HepG2 (cell line): Measurements from ENCODE around the gene SMCO4. TPM values are rescaled to one million over a fixed set of nuclear protein-coding genes. Genes with fewer than 3 reads are reported as not detected.

Experiments used
- ATAC-seq: fragments of 200-7000 bp; cut with Tn5 transposase; 3 replicates; pipeline ENCODE4 v1.9.1; 2020; ENCODE audit warnings: mild to moderate bottlenecking, moderate library complexity
- BruUV-seq: library from RNA; stranded (reverse); fragments of 400-500 nt; replicated peaks from 2 replicates; lab custom pipeline; 2021; lab: Mats Ljungman, UMichigan
- CTCF ChIA-PET: fragments of 300-600 bp; formaldehyde crosslinking; extraction: SDS; loops from one replicate; lab custom pipeline; 2021; ENCODE audit warnings: low total read pairs, inconsistent platforms, low intra/inter-chr PET ratio; lab: Yijun Ruan, JAX
- POLR2A ChIA-PET: fragments of 350-600 bp; sonication (Branson Sonifier 250); formaldehyde crosslinking; loops from one replicate; lab custom pipeline; 2020; ENCODE audit warnings: antibody characterized with exemption, inconsistent platforms; lab: Yijun Ruan, JAX
- DNase-seq: peaks from one replicate; pipeline ENCODE4 v3.0.0-alpha.2; 2015; ENCODE audit warnings: low spot score
- FAIRE-seq: peaks from 3 replicates; lab custom pipeline; 2011; peaks lifted over from hg19 to GRCh38; lab: Jason Lieb, UNC
- H2AFZ ChIP-seq: one replicate; pipeline ENCODE4 v1.6.1; 2011; ENCODE audit warnings: low read length, inconsistent platforms
- H3K27ac ChIP-seq: fragments of 300-600 bp; 3 replicates; pipeline ENCODE4 v1.8.0; 2011; ENCODE audit warnings: mixed run types, mild to moderate bottlenecking, mixed read lengths, low read length, inconsistent platforms; ENCODE audit not compliant: insufficient read depth; ENCODE audit errors: extremely low read length
- H3K27me3 ChIP-seq, 2 experiments: fragments of 200-600 bp in 1 of 2; 2 replicates in 1 of 2; 3 replicates in 1 of 2; pipeline versions ENCODE4 v1.6.0 to v1.8.0; 2011; ENCODE audit warnings: low read length in 2 of 2, mild to moderate bottlenecking in 2 of 2, moderate library complexity in 2 of 2, inconsistent platforms in 1 of 2; ENCODE audit not compliant: insufficient read depth in 2 of 2, control insufficient read depth in 1 of 2
- H3K36me3 ChIP-seq, 2 experiments: fragments of 200-600 bp in 1 of 2; replicated peaks in 1 of 2; 2 replicates in 1 of 2; 3 replicates in 1 of 2; pipeline versions ENCODE4 v1.5.1 to v1.8.0; 2011; ENCODE audit warnings: low read length in 2 of 2, inconsistent platforms in 1 of 2; ENCODE audit not compliant: insufficient read depth in 2 of 2, control insufficient read depth in 1 of 2
- H3K4me1 ChIP-seq: 2 replicates; pipeline ENCODE4 v1.5.1; 2012; ENCODE audit warnings: low read length, inconsistent platforms; ENCODE audit not compliant: insufficient read depth
- H3K4me2 ChIP-seq: 2 replicates; pipeline ENCODE4 v1.6.0; 2011; ENCODE audit warnings: low read depth, low read length, inconsistent platforms
- H3K4me3 ChIP-seq, 3 experiments: fragments of 200-600 bp in 1 of 3; sonication (generic), shearing (Covaris generic) in 1 of 3; replicated peaks in 1 of 3; 2 replicates each; pipeline ENCODE4 v1.5.1; 2011 to 2016; ENCODE audit warnings: low read length in 3 of 3, inconsistent platforms in 2 of 3, low read depth in 2 of 3, mild to moderate bottlenecking in 2 of 3, control low read depth in 1 of 3, mixed read lengths in 1 of 3; ENCODE audit not compliant: insufficient read depth in 1 of 3
- H3K79me2 ChIP-seq: one replicate; pipeline ENCODE4 v1.6.1; 2011; ENCODE audit warnings: low read length, inconsistent platforms; ENCODE audit not compliant: insufficient read depth
- H3K9ac ChIP-seq: 2 replicates; pipeline ENCODE4 v1.6.0; 2011; ENCODE audit warnings: mild to moderate bottlenecking, low read depth, low read length, inconsistent platforms; ENCODE audit not compliant: insufficient read depth
- H3K9me3 ChIP-seq: 2 replicates; pipeline ENCODE4 v1.5.1; 2012; ENCODE audit warnings: mild to moderate bottlenecking, low read length
- H4K20me1 ChIP-seq: 2 replicates; pipeline ENCODE4 v1.6.0; 2011; ENCODE audit warnings: inconsistent platforms, mild to moderate bottlenecking, low read length, moderate library complexity; ENCODE audit not compliant: insufficient read depth
- ADNP ChIP-seq: sonication (generic); formaldehyde crosslinking; IDR thresholded peaks from 2 replicates; pipeline ENCODE4 v1.4.0; 2020; ENCODE audit warnings: missing genetic modification reagents
- BHLHE40 ChIP-seq: IDR thresholded peaks from 2 replicates; pipeline ENCODE4 v1.6.1; 2011; ENCODE audit warnings: low read length, improper control_type of control experiment
- FOXO1 ChIP-seq: sonication (generic); formaldehyde crosslinking; IDR thresholded peaks from 2 replicates; pipeline ENCODE4 v1.4.0; 2020; ENCODE audit warnings: missing genetic modification reagents
- HDAC1 ChIP-seq: sonication (generic); formaldehyde crosslinking; IDR thresholded peaks from 2 replicates; pipeline ENCODE4 v1.5.1; 2020; ENCODE audit warnings: mild to moderate bottlenecking, missing genetic modification reagents
- MZF1 ChIP-seq: sonication (generic); formaldehyde crosslinking; IDR thresholded peaks from 2 replicates; pipeline ENCODE4 v1.8.1; 2023; ENCODE audit warnings: mild to moderate bottlenecking, missing genetic modification reagents, borderline replicate concordance
- PATZ1 ChIP-seq: sonication (generic); formaldehyde crosslinking; IDR thresholded peaks from 2 replicates; pipeline ENCODE4 v1.4.0; 2020; ENCODE audit warnings: missing genetic modification reagents
- REST ChIP-seq, 2 experiments: IDR thresholded peaks; 2 replicates each; pipeline ENCODE4 v1.6.1; 2011 to 2012; ENCODE audit warnings: low read length in 2 of 2, borderline replicate concordance in 1 of 2, low read depth in 1 of 2, mild to moderate bottlenecking in 1 of 2, moderate library complexity in 1 of 2
- TAF1 ChIP-seq: sonication (generic); formaldehyde crosslinking; IDR thresholded peaks from 2 replicates; pipeline ENCODE4 v1.4.0; 2020; ENCODE audit warnings: missing genetic modification reagents
- ZNF232 ChIP-seq: sonication (generic); formaldehyde crosslinking; IDR thresholded peaks from 2 replicates; pipeline ENCODE4 v1.4.0; 2020; ENCODE audit warnings: missing genetic modification reagents, borderline replicate concordance
- ZNF24 ChIP-seq: fragments of 450-650 bp; IDR thresholded peaks from 2 replicates; pipeline ENCODE4 v1.6.1; 2017; ENCODE audit warnings: antibody characterized with exemption, mild to moderate bottlenecking
- ZNF282 ChIP-seq: fragments of 450-650 bp; IDR thresholded peaks from 2 replicates; pipeline ENCODE4 v1.6.1; 2018; ENCODE audit not compliant: partially characterized antibody
- ZNF329 ChIP-seq: sonication (generic); formaldehyde crosslinking; IDR thresholded peaks from 2 replicates; pipeline ENCODE4 v1.9.0; 2021; ENCODE audit warnings: low read depth, mild to moderate bottlenecking, missing genetic modification reagents
- ZNF740 ChIP-seq: sonication (generic); formaldehyde crosslinking; IDR thresholded peaks from 2 replicates; pipeline ENCODE4 v1.4.0; 2020; ENCODE audit warnings: missing genetic modification reagents
- ZNF891 ChIP-seq: sonication (generic); formaldehyde crosslinking; IDR thresholded peaks from 2 replicates; pipeline ENCODE4 v1.5.0; 2020; ENCODE audit warnings: mild to moderate bottlenecking, missing genetic modification reagents
- ZSCAN20 ChIP-seq: sonication (generic); formaldehyde crosslinking; IDR thresholded peaks from 2 replicates; pipeline ENCODE4 v1.4.0; 2020; ENCODE audit warnings: missing genetic modification reagents, mild to moderate bottlenecking, borderline replicate concordance
- ZSCAN9 ChIP-seq: IDR thresholded peaks from 2 replicates; pipeline ENCODE4 v1.6.1; 2016; ENCODE audit warnings: borderline replicate concordance
- WGBS: methylation state at CpG from one replicate; pipeline ENCODE4 v1.1.6; 2017; ENCODE audit warnings: low lambda C conversion rate; 5-methylcytosine and 5-hydroxymethylcytosine counted together
- in situ Hi-C: cut with HindIII; loops from 2 replicates; pipeline ENCODE4 v1.10.0; 2017; ENCODE audit warnings: low pct_unique_long_range_greater_than_20kb; ENCODE audit not compliant: extremely low pct_ligation_motif_present
- intact Hi-C: fragments of 100-400 bp; cut with micrococcal nuclease; formaldehyde crosslinking; loops from one replicate; pipeline ENCODE4 v1.10.0; 2022; ENCODE audit not compliant: unreplicated experiment
- polyA plus RNA-seq, 8 experiments: library from polyadenylated mRNA; depleted of rRNA in 3 of 8; stranded (reverse) in 7 of 8; unstranded in 1 of 8; fragments of >200 nt; fragmentation: Illumina TruSeq in 4 of 8; extraction: Trizol in 4 of 8; gene quantifications; 2 replicates each; pipeline versions ENCODE4 v1.2.1 to v1.2.3, GENCODE V29; 2011 to 2016; ENCODE audit warnings: low read depth in 4 of 8, missing spikeins in 1 of 8, mixed read lengths in 1 of 8; ENCODE audit not compliant: insufficient read depth in 1 of 8
- total RNA-seq, 5 experiments: library from RNA; depleted of rRNA; stranded (reverse); fragments of >200 nt; fragmentation: Illumina TruSeq; extraction: Trizol; gene quantifications; 2 replicates each; pipeline ENCODE4 v1.2.3, GENCODE V29; 2016; ENCODE audit warnings: low read depth in 1 of 5
- TF ChIP-seq, protein P1 (sequence below): sonication (generic); formaldehyde crosslinking; IDR thresholded peaks from 2 replicates; pipeline ENCODE4 v1.4.0; 2020; ENCODE audit warnings: mild to moderate bottlenecking, missing genetic modification reagents

Gene SMCO4
- total and polyA plus RNA-seq, 2 of the 13 experiments (the other 11 are each of a cell fraction or from before 2014, with no cell fraction given) = 10.6 to 28.5 TPM

- TF ChIP-seq ZNF282 = no peak
- TF ChIP-seq, protein P1, sequence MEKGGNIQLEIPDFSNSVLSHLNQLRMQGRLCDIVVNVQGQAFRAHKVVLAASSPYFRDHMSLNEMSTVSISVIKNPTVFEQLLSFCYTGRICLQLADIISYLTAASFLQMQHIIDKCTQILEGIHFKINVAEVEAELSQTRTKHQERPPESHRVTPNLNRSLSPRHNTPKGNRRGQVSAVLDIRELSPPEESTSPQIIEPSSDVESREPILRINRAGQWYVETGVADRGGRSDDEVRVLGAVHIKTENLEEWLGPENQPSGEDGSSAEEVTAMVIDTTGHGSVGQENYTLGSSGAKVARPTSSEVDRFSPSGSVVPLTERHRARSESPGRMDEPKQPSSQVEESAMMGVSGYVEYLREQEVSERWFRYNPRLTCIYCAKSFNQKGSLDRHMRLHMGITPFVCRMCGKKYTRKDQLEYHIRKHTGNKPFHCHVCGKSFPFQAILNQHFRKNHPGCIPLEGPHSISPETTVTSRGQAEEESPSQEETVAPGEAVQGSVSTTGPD (CRISPR knock-in tag) = no peak
- TF ChIP-seq ZNF24 = no peak
Observed at GRCh38 chr11:93548679-93549319, 5.6 kb upstream of the SMCO4 start (continued).

- peaks cover 30% of the 10 kb centered on the region for H3K4me1 ChIP-seq
- H3K4me2 ChIP-seq = no peak overlapping the region
- peaks cover 0 to 7% of the 10 kb centered on the region in 2 experiments; a peak in 1 of 5 replicates for H3K27me3 ChIP-seq
- CTCF ChIA-PET = no interaction called here
- H2AFZ ChIP-seq = no peak overlapping the region
- no peaks in the 10 kb centered on the region for H3K79me2 ChIP-seq
- FAIRE-seq (no peak), DNase-seq (no peak), ATAC-seq (no peak)
- no peak overlapping the region for H3K27ac ChIP-seq
- H3K9me3 ChIP-seq = no peaks in the 10 kb centered on the region
- H3K4me3 ChIP-seq = no peak overlapping the region
- whole genome bisulfite sequencing = 30% methylated on average over 2 of the region's 2 CpGs
- intact Hi-C loops = no loop called here
- H3K9ac ChIP-seq = no peak overlapping the region
- no peaks in the 10 kb centered on the region for H3K36me3 ChIP-seq
- no TSS peak for BruUV-seq
- POLR2A ChIA-PET = no interaction called here
- H4K20me1 ChIP-seq = no peaks in the 10 kb centered on the region
- in situ Hi-C loops = no loop called here
- no peak for TF ChIP-seq TAF1 (CRISPR knock-in tag)
- no peak for TF ChIP-seq ADNP (CRISPR knock-in tag)
- TF ChIP-seq ZNF740 (CRISPR knock-in tag) = no peak
- no peak for TF ChIP-seq BHLHE40
- TF ChIP-seq ZSCAN9 (CRISPR knock-in tag) = no peak
- TF ChIP-seq FOXO1 (CRISPR knock-in tag) = no peak
- TF ChIP-seq HDAC1 (CRISPR knock-in tag) = no peak
- no peak for TF ChIP-seq ZSCAN20
- TF ChIP-seq ZNF329 = no peak
- TF ChIP-seq ZNF232 (CRISPR knock-in tag) = no peak
- TF ChIP-seq PATZ1 (CRISPR knock-in tag) = no peak
- no peak for TF ChIP-seq ZNF891 (CRISPR knock-in tag)
- no peak for TF ChIP-seq MZF1 (CRISPR knock-in tag)
- no peak for TF ChIP-seq REST (IDR thresholded peaks at IDR 0.05; ENCODE audit: borderline replicate concordance in 1 of 2, low read depth in 1 of 2, low read length in 2 of 2)
Observed at GRCh38 chr11:93547773-93548172, 4.6 kb upstream of the SMCO4 start.
